G401.6 (cell line): ENCODE data around the gene PCDHB4.
A peak's percentile ranks its signal among the peaks of the same experiment; 100 is the strongest.
"Not testable (repeated sequence)": the region's sequence is repeated elsewhere in the genome, so short reads cannot be mapped to it uniquely, and the experiment has no call there.

Experiments
- FAIRE-seq: peaks from 2 replicates; lab custom pipeline; 2012; peaks lifted over from hg19 to GRCh38; lab: Jason Lieb, UNC

Gene PCDHB4

GRCh38 chr5:141150224-141150992 lies 28.8 kb downstream of the PCDHB4 start:
- no peak for FAIRE-seq

DNA sequence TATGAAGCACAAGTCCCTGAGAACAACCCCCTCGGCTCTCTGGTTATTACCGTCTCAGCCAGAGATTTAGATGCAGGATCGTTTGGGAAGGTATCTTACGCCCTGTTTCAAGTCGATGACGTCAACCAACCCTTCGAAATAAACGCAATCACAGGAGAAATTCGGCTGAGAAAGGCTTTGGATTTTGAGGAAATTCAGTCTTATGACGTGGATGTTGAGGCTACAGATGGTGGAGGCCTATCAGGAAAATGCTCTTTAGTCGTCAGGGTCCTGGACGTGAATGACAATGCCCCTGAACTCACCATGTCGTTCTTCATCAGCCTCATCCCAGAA lies 29.3 kb downstream of the PCDHB4 start:
- no peak for FAIRE-seq

DNA sequence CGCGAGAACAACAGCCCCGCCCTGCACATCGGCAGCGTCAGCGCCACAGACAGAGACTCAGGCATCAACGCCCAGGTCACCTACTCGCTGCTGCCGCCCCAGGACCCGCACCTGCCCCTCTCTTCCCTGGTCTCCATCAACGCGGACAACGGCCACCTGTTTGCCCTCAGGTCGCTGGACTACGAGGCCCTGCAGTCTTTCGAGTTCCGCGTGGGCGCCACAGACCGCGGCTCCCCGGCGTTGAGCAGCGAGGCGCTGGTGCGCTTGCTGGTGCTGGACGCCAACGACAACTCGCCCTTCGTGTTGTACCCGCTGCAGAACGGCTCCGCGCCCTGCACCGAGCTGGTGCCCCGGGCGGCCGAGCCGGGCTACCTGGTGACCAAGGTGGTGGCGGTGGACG lies 30.0 kb downstream of the PCDHB4 start:
- not testable (repeated sequence) for FAIRE-seq

GRCh38 chr5:141152096-141152495 lies 30.5 kb downstream of the PCDHB4 start:
- FAIRE-seq: not testable (repeated sequence)

- no peak for FAIRE-seq
Observed at GRCh38 chr5:141155540-141156374, 34.1 kb downstream of the PCDHB4 start.

DNA sequence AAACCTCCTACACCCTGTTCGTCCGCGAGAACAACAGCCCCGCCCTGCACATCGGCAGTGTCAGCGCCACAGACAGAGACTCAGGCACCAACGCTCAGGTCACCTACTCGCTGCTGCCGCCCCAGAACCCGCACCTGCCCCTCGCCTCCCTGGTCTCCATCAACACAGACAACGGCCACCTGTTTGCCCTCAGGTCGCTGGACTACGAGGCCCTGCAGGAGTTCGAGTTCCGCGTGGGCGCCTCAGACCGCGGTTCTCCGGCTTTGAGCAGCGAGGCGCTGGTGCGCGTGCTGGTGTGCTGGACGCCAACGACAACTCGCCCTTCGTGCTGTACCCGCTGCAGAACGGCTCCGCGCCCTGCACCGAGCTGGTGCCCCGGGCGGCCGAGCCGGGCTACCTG lies 35.7 kb downstream of the PCDHB4 start:
- FAIRE-seq: not testable (repeated sequence)

DNA sequence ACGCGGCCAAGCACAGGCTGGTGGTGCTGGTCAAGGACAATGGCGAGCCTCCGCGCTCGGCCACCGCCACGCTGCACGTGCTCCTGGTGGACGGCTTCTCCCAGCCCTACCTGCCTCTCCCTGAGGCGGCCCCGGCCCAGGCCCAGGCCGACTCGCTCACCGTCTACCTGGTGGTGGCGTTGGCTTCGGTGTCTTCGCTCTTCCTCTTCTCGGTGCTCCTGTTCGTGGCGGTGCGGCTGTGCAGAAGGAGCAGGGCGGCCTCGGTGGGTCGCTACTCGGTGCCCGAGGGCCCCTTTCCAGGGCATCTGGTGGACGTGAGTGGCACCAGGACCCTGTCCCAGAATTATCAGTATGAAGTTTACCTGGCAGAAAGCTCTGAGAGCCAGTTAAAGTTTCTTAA lies 36.3 kb downstream of the PCDHB4 start:
- FAIRE-seq: not testable (repeated sequence)

DNA sequence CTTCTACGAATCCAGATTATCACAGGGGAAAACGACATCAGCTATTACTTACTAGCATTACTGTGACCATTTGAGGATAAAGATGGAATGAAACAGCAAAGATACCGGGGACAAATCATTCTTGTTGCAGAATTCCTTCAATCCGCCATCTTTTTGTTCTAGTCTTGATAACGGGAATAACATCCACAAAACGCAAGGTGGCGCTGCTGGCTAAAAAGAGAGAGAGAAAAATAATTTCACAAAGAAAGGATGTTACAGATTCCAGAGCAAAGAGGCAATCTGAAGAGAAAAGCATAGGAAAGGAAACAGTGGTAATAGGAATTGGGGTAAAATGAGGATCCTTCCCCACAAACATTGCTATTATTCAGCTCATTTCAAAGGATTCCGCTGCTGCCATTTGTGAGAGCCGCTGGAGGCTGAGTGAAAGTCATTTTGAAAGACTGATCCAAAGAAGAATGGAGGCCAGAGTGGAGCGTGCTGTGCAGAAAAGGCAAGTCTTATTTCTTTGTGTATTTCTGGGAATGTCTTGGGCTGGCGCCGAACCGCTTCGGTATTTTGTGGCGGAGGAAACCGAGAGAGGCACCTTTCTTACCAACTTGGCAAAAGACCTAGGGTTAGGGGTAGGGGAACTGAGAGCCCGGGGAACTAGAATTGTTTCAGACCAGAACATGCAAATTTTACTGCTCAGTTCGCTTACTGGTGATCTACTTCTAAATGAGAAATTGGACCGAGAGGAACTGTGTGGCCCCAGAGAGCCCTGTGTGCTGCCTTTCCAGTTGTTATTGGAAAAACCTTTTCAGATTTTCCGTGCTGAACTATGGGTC lies 51.0 kb downstream of the PCDHB4 start, which contains the start of gene PCDHB7:
Gene PCDHB7, plus strand, starts transcription at position 264 of the 824 bp plus-strand sequence. Its CDS starts 192 bp downstream, at position 456.
- peak; percentile 71 for FAIRE-seq

DNA sequence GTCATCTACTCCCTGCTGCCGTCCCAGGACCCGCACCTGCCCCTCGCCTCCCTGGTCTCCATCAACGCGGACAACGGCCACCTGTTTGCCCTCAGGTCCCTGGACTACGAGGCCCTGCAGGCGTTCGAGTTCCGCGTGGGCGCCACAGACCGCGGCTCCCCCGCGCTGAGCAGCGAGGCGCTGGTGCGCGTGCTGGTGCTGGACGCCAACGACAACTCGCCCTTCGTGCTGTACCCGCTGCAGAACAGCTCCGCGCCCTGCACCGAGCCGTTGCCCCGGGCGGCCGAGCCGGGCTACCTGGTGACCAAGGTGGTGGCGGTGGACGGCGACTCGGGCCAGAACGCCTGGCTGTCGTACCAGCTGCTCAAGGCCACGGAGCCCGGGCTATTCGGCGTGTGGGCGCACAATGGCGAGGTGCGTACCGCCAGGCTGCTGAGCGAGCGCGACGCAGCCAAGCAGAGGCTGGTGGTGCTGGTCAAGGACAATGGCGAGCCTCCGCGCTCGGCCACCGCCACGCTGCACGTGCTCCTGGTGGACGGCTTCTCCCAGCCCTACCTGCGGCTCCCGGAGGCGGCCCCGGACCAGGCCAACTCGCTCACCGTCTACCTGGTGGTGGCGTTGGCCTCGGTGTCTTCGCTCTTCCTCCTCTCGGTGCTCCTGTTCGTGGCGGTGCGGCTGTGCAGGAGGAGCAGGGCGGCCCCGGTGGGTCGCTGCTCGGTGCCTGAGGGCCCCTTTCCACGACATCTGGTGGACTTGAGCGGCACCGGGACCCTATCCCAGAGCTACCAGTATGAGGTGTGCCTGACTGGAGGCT lies 52.9 kb downstream of the PCDHB4 start:
- FAIRE-seq: not testable (repeated sequence)
